Prostate gland (tissue), 2 donors: ENCODE results near the gene LONP2. TPM values are rescaled to one million over a fixed set of nuclear protein-coding genes. Genes with fewer than 3 reads are reported as not detected.

Source experiments
- DNase-seq: peaks from one replicate; pipeline ENCODE4 v3.0.0-alpha.2; 2019; ENCODE audit warnings: low spot score
- H3K27ac ChIP-seq, 2 donors: fragments of 200-600 bp; sonication (generic); 2 replicates each; pipeline ENCODE4 v1.5.1; 2017 to 2019
- H3K27me3 ChIP-seq: fragments of 200-600 bp; sonication (generic); replicated peaks from 2 replicates; pipeline ENCODE4 v1.5.1; 2019; ENCODE audit not compliant: insufficient read depth
- H3K36me3 ChIP-seq, 2 donors: fragments of 200-600 bp; sonication (generic); 1 replicate in 1 of 2; 2 replicates in 1 of 2; pipeline versions ENCODE4 v1.5.1 to v1.8.1; 2017 to 2019
- H3K4me1 ChIP-seq: fragments of 200-600 bp; sonication (generic); replicated peaks from 2 replicates; pipeline ENCODE4 v1.5.1; 2019
- H3K4me3 ChIP-seq, 2 donors: fragments of 200-600 bp; sonication (generic); 2 replicates each; pipeline ENCODE4 v1.5.1; 2017 to 2019
- H3K9me3 ChIP-seq: fragments of 200-600 bp; sonication (generic); 2 replicates; pipeline ENCODE4 v1.5.1; 2017
- CTCF ChIP-seq, 4 experiments: fragments of 200-600 bp in 2 of 4; fragments of 450-650 bp in 2 of 4; sonication (generic) in 2 of 4; IDR thresholded peaks; 1 replicate in 3 of 4; 2 replicates in 1 of 4; pipeline ENCODE4 v1.5.1; 2016 to 2019; ENCODE audit warnings: antibody characterized with exemption in 4 of 4, mild to moderate bottlenecking in 2 of 4, moderate library complexity in 2 of 4
- POLR2A ChIP-seq: fragments of 450-650 bp; IDR thresholded peaks from one replicate; pipeline ENCODE4 v1.6.1; 2016; ENCODE audit warnings: antibody characterized with exemption, mild to moderate bottlenecking
- POLR2AphosphoS5 ChIP-seq: sonication (generic); formaldehyde crosslinking; IDR thresholded peaks from one replicate; pipeline ENCODE4 v1.6.1; 2017; ENCODE audit warnings: antibody characterized with exemption
- WGBS: methylation state at CpG from one replicate; pipeline ENCODE4 v1.1.5; 2018; 5-methylcytosine and 5-hydroxymethylcytosine counted together
- intact Hi-C: fragments of 100-400 bp; cut with DNase I; formaldehyde crosslinking; loops from one replicate; pipeline ENCODE4 v1.14.2; 2022
- total RNA-seq, 2 donors: library from RNA; depleted of rRNA; stranded (reverse); fragments of >200 nt; gene quantifications; one replicate each; pipeline ENCODE4 v1.1.0, GENCODE V29; 2016

LONP2 gene
- total RNA-seq, 2 donors from 2014 or later, result 74.6 to 81.0 TPM

GRCh38 chr16:48225456-48225855 is 18.6 kb upstream of the LONP2 start:
- Histone ChIP-seq H3K4me3 (no peak overlapping the region), H3K4me1 (no peaks in the 10 kb centered on the region), H3K36me3 (no peaks in the 10 kb centered on the region), H3K9me3 (no peaks in the 10 kb centered on the region), H3K27ac (no peak overlapping the region), H3K27me3 (no peaks in the 10 kb centered on the region)
- no peak for DNase-seq
- 64% methylated on average over 5 of the region's 5 CpGs for WGBS
- no peak for TF ChIP-seq POLR2A
- intact Hi-C loops, result no loop called here

- Histone ChIP-seq H3K4me1 (no peaks in the 10 kb centered on the region), H3K4me3 (no peak overlapping the region), H3K9me3 (no peaks in the 10 kb centered on the region), H3K36me3 (no peaks in the 10 kb centered on the region), H3K27ac (peak overlapping the region; percentile 24 to 35), H3K27me3 (no peaks in the 10 kb centered on the region)
- WGBS, result 48% methylated on average over 11 of the region's 11 CpGs
- TF ChIP-seq POLR2AphosphoS5, result no peak
- peak in 3 of 4 experiments; percentile 15 to 35 (median 26) for TF ChIP-seq CTCF (IDR thresholded peaks at IDR 0.05)
- intact Hi-C loops, result no loop called here
- peak; percentile 22 for DNase-seq
Observed at GRCh38 chr16:48231727-48232492, 12.2 kb upstream of the LONP2 start.

- WGBS, result 93% methylated on average over 2 of the region's 2 CpGs
- peak overlapping the region in 1 of 2 donors; percentile 24 for H3K27ac ChIP-seq
- no peaks in the 10 kb centered on the region for H3K36me3 ChIP-seq
- H3K4me3 ChIP-seq, result no peak overlapping the region
- DNase-seq, result no peak
- H3K27me3 ChIP-seq, result no peaks in the 10 kb centered on the region
- TF ChIP-seq POLR2A, result no peak
- TF ChIP-seq CTCF (IDR thresholded peaks at IDR 0.05), result no peak
- no peak for TF ChIP-seq POLR2AphosphoS5
- intact Hi-C loops, result no loop called here
- H3K9me3 ChIP-seq, result no peaks in the 10 kb centered on the region
- H3K4me1 ChIP-seq, result no peaks in the 10 kb centered on the region
Observed at GRCh38 chr16:48232493-48233040, 11.5 kb upstream of the LONP2 start.

DNA sequence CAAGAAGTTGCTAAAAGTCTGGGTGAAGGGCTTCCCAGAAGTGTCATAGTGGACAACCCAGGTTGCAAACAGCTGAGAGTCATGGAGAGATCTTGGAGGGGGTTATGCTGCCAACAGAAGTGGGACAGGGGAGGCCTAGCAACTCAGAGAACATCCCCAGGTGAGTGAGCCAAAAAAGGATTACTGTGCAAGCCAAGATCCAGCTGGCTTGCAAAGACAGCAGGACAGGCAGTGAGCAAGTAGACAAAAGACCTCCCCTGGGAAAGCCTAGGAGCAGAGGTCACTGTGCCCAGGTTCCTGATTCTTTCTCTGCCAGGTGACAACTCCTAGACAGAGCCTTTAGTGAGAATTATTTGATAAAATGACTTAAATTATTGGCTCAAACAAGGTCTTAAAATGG is 9.5 kb upstream of the LONP2 start:
- no peaks in the 10 kb centered on the region for H3K27me3 ChIP-seq
- no peaks in the 10 kb centered on the region for H3K9me3 ChIP-seq
- intact Hi-C loops, result no loop called here
- TF ChIP-seq POLR2AphosphoS5 (no peak), POLR2A (no peak), CTCF (IDR thresholded peaks at IDR 0.05) (no peak)
- no peaks in the 10 kb centered on the region for H3K36me3 ChIP-seq
- H3K27ac ChIP-seq, result no peak overlapping the region
- H3K4me3 ChIP-seq, result no peak overlapping the region
- DNase-seq, result no peak
- H3K4me1 ChIP-seq, result no peaks in the 10 kb centered on the region

DNA sequence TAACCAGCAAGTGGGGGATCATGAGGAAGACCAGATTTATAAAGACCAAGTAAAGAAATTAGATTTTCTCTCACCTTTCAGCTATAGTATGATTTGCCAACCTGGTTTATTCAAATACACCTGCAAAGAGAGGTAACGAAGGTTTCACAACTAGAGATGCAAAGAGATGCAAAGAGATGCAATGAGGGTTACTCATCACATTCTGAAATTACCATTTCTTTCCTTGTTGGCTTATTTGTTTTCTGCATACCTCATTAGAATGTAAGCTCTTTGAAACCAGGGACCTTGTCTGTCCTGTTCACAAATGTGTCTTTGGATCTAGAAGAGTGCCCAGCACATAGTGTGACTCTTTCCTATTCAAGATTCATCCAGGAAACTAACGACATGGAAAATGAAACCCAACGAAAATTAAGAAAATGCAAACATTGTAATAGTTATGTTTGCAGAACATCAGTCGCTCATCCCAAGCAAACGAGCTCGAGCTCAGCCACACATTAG is 9.0 kb upstream of the LONP2 start:
- Histone ChIP-seq H3K27ac (no peak overlapping the region), H3K9me3 (no peaks in the 10 kb centered on the region), H3K36me3 (no peaks in the 10 kb centered on the region), H3K4me1 (no peaks in the 10 kb centered on the region), H3K27me3 (no peaks in the 10 kb centered on the region), H3K4me3 (no peak overlapping the region)
- no peak for TF ChIP-seq POLR2A
- no peak for TF ChIP-seq POLR2AphosphoS5
- no peak for TF ChIP-seq CTCF (IDR thresholded peaks at IDR 0.05)
- 55% methylated on average over 6 of the region's 6 CpGs for WGBS
- no peak for DNase-seq
- intact Hi-C loops, result no loop called here
